DOHH2 (cell line): ENCODE data around the gene TRAP1.

ENCODE experiments used
- H3F3A ChIP-seq: fragments of 200-600 bp; sonication (generic), shearing (Covaris generic); 2 replicates; pipeline ENCODE4 v1.6.0; 2016; ENCODE audit warnings: antibody characterized with exemption, mild to moderate bottlenecking; ENCODE audit not compliant: control insufficient read depth, insufficient read depth
- H3K27ac ChIP-seq: fragments of 200-600 bp; sonication (generic); 2 replicates; pipeline ENCODE4 v1.5.1; 2014; ENCODE audit warnings: low read depth, mild to moderate bottlenecking, low read length, moderate library complexity
- H3K27me3 ChIP-seq: fragments of 200-600 bp; sonication (generic); 2 replicates; pipeline ENCODE4 v1.6.1; 2014; ENCODE audit warnings: mild to moderate bottlenecking, low read length, mixed read lengths; ENCODE audit not compliant: control insufficient read depth
- H3K36me3 ChIP-seq: fragments of 200-600 bp; sonication (generic); 2 replicates; pipeline ENCODE4 v1.6.1; 2014; ENCODE audit warnings: mild to moderate bottlenecking, low read length, moderate library complexity, mixed read lengths; ENCODE audit not compliant: control insufficient read depth
- H3K4me1 ChIP-seq: fragments of 200-600 bp; sonication (generic); 2 replicates; pipeline ENCODE4 v1.6.1; 2014; ENCODE audit warnings: mild to moderate bottlenecking, low read length, mixed read lengths; ENCODE audit not compliant: control insufficient read depth
- H3K4me2 ChIP-seq: fragments of 200-600 bp; sonication (generic); 2 replicates; pipeline ENCODE4 v1.6.0; 2014; ENCODE audit warnings: mild to moderate bottlenecking, low read length, moderate library complexity
- H3K4me3 ChIP-seq: fragments of 200-600 bp; sonication (generic); 2 replicates; pipeline ENCODE4 v1.5.1; 2014; ENCODE audit warnings: mild to moderate bottlenecking, low read length, mixed read lengths
- H3K79me2 ChIP-seq: fragments of 200-600 bp; sonication (generic); 2 replicates; pipeline ENCODE4 v1.6.1; 2014; ENCODE audit warnings: mild to moderate bottlenecking, low read length, mixed read lengths; ENCODE audit not compliant: control insufficient read depth
- H3K9me2 ChIP-seq: fragments of 200-600 bp; sonication (generic); replicated peaks from 2 replicates; pipeline ENCODE4 v1.6.1; 2014; ENCODE audit warnings: mild to moderate bottlenecking, low read length, mixed read lengths; ENCODE audit not compliant: control insufficient read depth
- H3K9me3 ChIP-seq: fragments of 200-600 bp; sonication (generic); 2 replicates; pipeline ENCODE4 v1.6.1; 2014; ENCODE audit warnings: antibody characterized with exemption, low read length, mixed read lengths; ENCODE audit not compliant: control insufficient read depth, insufficient read depth
- H4K20me1 ChIP-seq: fragments of 200-600 bp; sonication (generic); 2 replicates; pipeline ENCODE4 v1.6.0; 2014; ENCODE audit warnings: low read depth, mild to moderate bottlenecking, antibody characterized with exemption, low read length, moderate library complexity; ENCODE audit not compliant: control insufficient read depth, insufficient read depth
- EZH2phosphoT487 ChIP-seq: fragments of 200-600 bp; sonication (generic); IDR thresholded peaks from 2 replicates; pipeline ENCODE4 v1.6.1; 2017; ENCODE audit warnings: borderline replicate concordance, mild to moderate bottlenecking, antibody characterized with exemption, low read length, moderate library complexity, mixed read lengths
- TF ChIP-seq, protein P1 (sequence below): fragments of 200-600 bp; sonication (generic); IDR thresholded peaks from one replicate; pipeline ENCODE4 v1.5.1; 2014; ENCODE audit warnings: antibody characterized with exemption, mild to moderate bottlenecking, low read depth, low read length; ENCODE audit not compliant: poor library complexity, severe bottlenecking

TRAP1 gene

DNA sequence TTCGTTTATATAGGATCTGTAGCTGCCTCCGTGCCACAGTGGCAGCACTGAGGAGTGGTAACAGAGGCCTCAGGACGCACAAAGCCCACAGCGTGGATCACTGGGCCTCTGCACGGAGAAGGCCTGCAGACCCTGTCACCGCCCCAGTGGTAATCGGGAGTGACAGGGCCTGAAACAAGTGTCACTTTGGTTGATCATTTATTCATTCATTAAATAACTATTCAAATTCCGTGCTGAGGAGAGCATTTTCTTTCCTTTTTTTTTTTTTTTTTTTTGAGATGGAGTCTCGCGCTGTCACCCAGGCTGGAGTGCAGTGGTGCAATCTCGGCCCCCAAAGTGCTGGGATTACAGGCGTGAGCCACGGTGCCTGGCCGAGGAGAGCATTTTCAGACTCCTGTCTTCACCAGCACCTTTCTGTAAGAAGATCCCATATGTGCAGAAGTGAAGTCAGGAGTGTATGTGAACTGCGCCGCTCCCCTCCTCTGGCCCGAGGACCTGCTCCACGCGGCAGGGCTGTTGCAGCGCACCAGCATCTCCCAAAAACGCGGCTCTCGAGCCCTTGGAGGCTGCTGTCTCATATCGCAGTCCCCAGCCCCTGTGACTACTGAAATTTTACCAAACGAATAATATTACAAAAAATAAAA, 44.9 kb upstream of the TRAP1 start:
- Histone ChIP-seq H3K79me2 (0 out of 2 replicates have a peak, but pooled peaks cover 4% of the 10 kb centered on the region), H4K20me1 (no peaks in the 10 kb centered on the region), H3K9me3 (no peaks in the 10 kb centered on the region), H3K4me3 (no peak overlapping the region), H3F3A (no peaks in the 10 kb centered on the region), H3K36me3 (peaks cover 61% of the 10 kb centered on the region), H3K4me1 (0 out of 2 replicates have a peak, but pooled peaks cover under 1% of the 10 kb centered on the region), H3K27ac (no peak overlapping the region), H3K27me3 (no peaks in the 10 kb centered on the region), H3K9me2 (no peaks in the 10 kb centered on the region), H3K4me2 (no peak overlapping the region)
- TF ChIP-seq EZH2phosphoT487 = no peak
- TF ChIP-seq, protein P1, sequence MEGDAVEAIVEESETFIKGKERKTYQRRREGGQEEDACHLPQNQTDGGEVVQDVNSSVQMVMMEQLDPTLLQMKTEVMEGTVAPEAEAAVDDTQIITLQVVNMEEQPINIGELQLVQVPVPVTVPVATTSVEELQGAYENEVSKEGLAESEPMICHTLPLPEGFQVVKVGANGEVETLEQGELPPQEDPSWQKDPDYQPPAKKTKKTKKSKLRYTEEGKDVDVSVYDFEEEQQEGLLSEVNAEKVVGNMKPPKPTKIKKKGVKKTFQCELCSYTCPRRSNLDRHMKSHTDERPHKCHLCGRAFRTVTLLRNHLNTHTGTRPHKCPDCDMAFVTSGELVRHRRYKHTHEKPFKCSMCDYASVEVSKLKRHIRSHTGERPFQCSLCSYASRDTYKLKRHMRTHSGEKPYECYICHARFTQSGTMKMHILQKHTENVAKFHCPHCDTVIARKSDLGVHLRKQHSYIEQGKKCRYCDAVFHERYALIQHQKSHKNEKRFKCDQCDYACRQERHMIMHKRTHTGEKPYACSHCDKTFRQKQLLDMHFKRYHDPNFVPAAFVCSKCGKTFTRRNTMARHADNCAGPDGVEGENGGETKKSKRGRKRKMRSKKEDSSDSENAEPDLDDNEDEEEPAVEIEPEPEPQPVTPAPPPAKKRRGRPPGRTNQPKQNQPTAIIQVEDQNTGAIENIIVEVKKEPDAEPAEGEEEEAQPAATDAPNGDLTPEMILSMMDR = no peak

- Histone ChIP-seq H3F3A (no peaks in the 10 kb centered on the region), H3K36me3 (peaks cover 61% of the 10 kb centered on the region), H3K79me2 (0 out of 2 replicates have a peak, but pooled peaks cover 4% of the 10 kb centered on the region), H3K9me2 (no peaks in the 10 kb centered on the region), H3K27ac (no peak overlapping the region), H3K4me2 (no peak overlapping the region), H4K20me1 (no peaks in the 10 kb centered on the region), H3K4me1 (no peaks in the 10 kb centered on the region), H3K9me3 (no peaks in the 10 kb centered on the region), H3K4me3 (no peak overlapping the region), H3K27me3 (no peaks in the 10 kb centered on the region)
- no peak for TF ChIP-seq EZH2phosphoT487
- TF ChIP-seq, protein P1 = no peak
These were observed 44.2 kb upstream of the TRAP1 start for GRCh38 chr16:3761375-3762106.

GRCh38 chr16:3760518-3760917, 43.2 kb upstream of the TRAP1 start:
- H3K36me3 ChIP-seq = peaks cover 61% of the 10 kb centered on the region
- TF ChIP-seq, protein P1 = no peak
- no peak for TF ChIP-seq EZH2phosphoT487

More at GRCh38 chr16:3760518-3760917, 43.2 kb upstream of the TRAP1 start:
- Histone ChIP-seq H3K4me1 (no peaks in the 10 kb centered on the region), H3K4me3 (no peak overlapping the region), H3K9me3 (no peaks in the 10 kb centered on the region), H3K27ac (no peak overlapping the region), H3K79me2 (no peaks in the 10 kb centered on the region), H3F3A (no peaks in the 10 kb centered on the region), H3K27me3 (no peaks in the 10 kb centered on the region), H3K4me2 (no peak overlapping the region), H4K20me1 (no peaks in the 10 kb centered on the region), H3K9me2 (no peaks in the 10 kb centered on the region)
